Measurements from ENCODE around the gene PCDHA9. TPM values are rescaled to one million over a fixed set of nuclear protein-coding genes. Genes with fewer than 3 reads are reported as not detected.
"Not testable (repeated sequence)": the region's sequence is repeated elsewhere in the genome, so short reads cannot be mapped to it uniquely, and the experiment has no call there.

Gene PCDHA9
- total RNA-seq, 4 donors from 2014 or later, result 0.26 to 1.2 (median 0.64) TPM

- Histone ChIP-seq H3K9me3 (peaks cover 0 to 13% of the 10 kb centered on the region in 2 donors), H3K27me3 (peaks cover 0 to 12% of the 10 kb centered on the region in 2 donors), H3K4me3 (no peak overlapping the region), H3K4me1 (no peaks in the 10 kb centered on the region), H3K36me3 (no peaks in the 10 kb centered on the region), H3K27ac (no peak overlapping the region)
- no peak for DNase-seq
- intact Hi-C loops (cut with DNase I; ENCODE audit: low total_unique reads), result no loop called here
- TF ChIP-seq POLR2A (IDR thresholded peaks at IDR 0.05) (no peak), CTCF (IDR thresholded peaks at IDR 0.05) (no peak)
Observed at GRCh38 chr5:140823475-140823874, 24.7 kb upstream of the PCDHA9 start.

- intact Hi-C loops (cut with DNase I; ENCODE audit: low total_unique reads), result no loop called here
- DNase-seq, result no peak
- H3K4me3 ChIP-seq, result peak within 1 kb of the TSS; percentile 19 to 21
- no peaks in the 10 kb centered on the region for H3K36me3 ChIP-seq
- no peaks in the 10 kb centered on the region for H3K27me3 ChIP-seq
- no peak within 1 kb of the TSS for H3K27ac ChIP-seq
- no peaks in the 10 kb centered on the region for H3K4me1 ChIP-seq
- TF ChIP-seq POLR2A (IDR thresholded peaks at IDR 0.05), result no peak
- peak in 1 of 4 experiments; percentile 30 for TF ChIP-seq CTCF (IDR thresholded peaks at IDR 0.05)
- H3K9me3 ChIP-seq, result peaks cover 0 to 16% of the 10 kb centered on the region in 2 donors
Observed at GRCh38 chr5:140827704-140828361, 20.3 kb upstream of the PCDHA9 start, which contains the start of gene PCDHA6. PCDHA6 (plus strand) TSS chr5:140827960; CDS start chr5:140828092, 132 bp downstream.

- Histone ChIP-seq H3K27ac (no peak overlapping the region), H3K4me3 (peak overlapping the region in 1 of 2 donors; percentile 21), H3K4me1 (no peaks in the 10 kb centered on the region), H3K27me3 (no peaks in the 10 kb centered on the region), H3K9me3 (peaks cover 0 to 16% of the 10 kb centered on the region in 2 donors), H3K36me3 (no peaks in the 10 kb centered on the region)
- intact Hi-C loops (cut with DNase I; ENCODE audit: low total_unique reads), result no loop called here
- TF ChIP-seq POLR2A (IDR thresholded peaks at IDR 0.05) (no peak), CTCF (IDR thresholded peaks at IDR 0.05) (peak in 1 of 4 experiments; percentile 8)
- DNase-seq, result no peak
Observed at GRCh38 chr5:140828362-140828737, 19.8 kb upstream of the PCDHA9 start.

GRCh38 chr5:140829511-140830501 lies 18.4 kb upstream of the PCDHA9 start:
- intact Hi-C loops (cut with DNase I; ENCODE audit: low total_unique reads); H3K36me3 ChIP-seq; H3K27ac ChIP-seq; H3K4me1 ChIP-seq; DNase-seq; H3K4me3 ChIP-seq; H3K27me3 ChIP-seq: not testable (repeated sequence)
- H3K9me3 ChIP-seq, result peaks cover 0 to 20% of the 10 kb centered on the region in 2 donors

- Histone ChIP-seq H3K4me3 (peak within 1 kb of the TSS in 1 of 2 donors; percentile 11), H3K9me3 (peaks cover 0 to 12% of the 10 kb centered on the region in 2 donors), H3K27me3 (peaks cover 0 to 3% of the 10 kb centered on the region in 2 donors)
Observed at GRCh38 chr5:140833993-140834392, 14.2 kb upstream of the PCDHA9 start, which contains the start of gene PCDHA7. PCDHA7 (plus strand) TSS chr5:140834269; CDS start chr5:140834384, 115 bp downstream.

GRCh38 chr5:140834439-140835008 lies 13.7 kb upstream of the PCDHA9 start:
- intact Hi-C loops (cut with DNase I; ENCODE audit: low total_unique reads); DNase-seq; H3K36me3 ChIP-seq; H3K4me1 ChIP-seq; H3K27me3 ChIP-seq; H3K27ac ChIP-seq: not testable (repeated sequence)
- Histone ChIP-seq H3K4me3 (peak overlapping the region in 1 of 2 donors; percentile 11), H3K9me3 (peaks cover 0 to 12% of the 10 kb centered on the region in 2 donors)

More at GRCh38 chr5:140833993-140834392, 14.2 kb upstream of the PCDHA9 start, which contains the start of gene PCDHA7:
- no peak for DNase-seq
- H3K36me3 ChIP-seq, result no peaks in the 10 kb centered on the region
- intact Hi-C loops (cut with DNase I; ENCODE audit: low total_unique reads), result no loop called here
- TF ChIP-seq POLR2A (IDR thresholded peaks at IDR 0.05), result no peak
- TF ChIP-seq CTCF (IDR thresholded peaks at IDR 0.05), result peak in 1 of 4 experiments; percentile 15
- H3K4me1 ChIP-seq, result no peaks in the 10 kb centered on the region
- no peak within 1 kb of the TSS for H3K27ac ChIP-seq
